Stimulated activated CD4-positive, alpha-beta T cell treated with anti-CD3 and anti-CD28 coated beads, Interleukin-4, amount 100 ng/mL, for 4 hours (primary cell): ENCODE measurements around the gene ARID3C.

Experiments
- DNase-seq, 2 experiments: peaks; one replicate each; pipeline ENCODE4 v3.0.0-alpha.2; 2020

The ARID3C gene

DNA sequence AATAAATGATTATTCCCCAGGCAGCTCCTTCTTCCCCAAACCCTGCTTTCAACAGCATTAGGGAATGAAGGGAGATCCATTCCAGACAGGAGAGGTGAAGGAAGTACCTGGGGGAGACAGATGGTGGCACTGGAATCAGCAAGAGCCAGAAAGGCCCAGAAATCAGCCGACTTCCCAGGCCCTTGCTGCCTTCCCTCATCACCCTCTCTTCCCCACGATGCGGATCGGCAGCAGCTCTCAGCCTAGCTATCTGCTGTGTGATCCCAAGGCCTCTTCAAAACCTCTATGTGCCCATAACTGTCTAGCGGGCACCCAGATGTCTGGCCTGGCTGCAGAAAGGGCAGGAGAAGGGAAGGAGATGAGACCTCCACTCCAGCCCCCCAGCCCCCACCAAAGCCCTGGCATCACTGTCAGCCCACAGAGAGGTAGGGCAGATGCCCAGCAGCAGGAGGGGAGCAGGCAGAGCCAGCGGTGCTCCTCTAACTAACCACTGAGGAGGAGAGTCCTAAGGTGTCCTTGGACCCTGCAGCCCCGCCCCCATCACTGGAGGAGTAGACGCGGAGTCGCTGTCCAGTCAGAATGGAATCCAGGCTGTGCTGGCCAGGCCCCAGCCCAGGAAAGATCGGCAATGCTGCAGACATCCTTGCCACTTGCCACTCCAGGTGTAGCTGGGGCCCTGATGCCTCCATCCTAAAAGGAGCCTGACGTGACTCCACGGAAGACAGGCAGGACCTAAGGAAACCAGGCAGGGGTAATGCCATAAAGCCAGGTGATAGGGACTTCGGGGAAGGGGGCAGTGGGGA lies 52.1 kb downstream of the ARID3C start:
- DNase-seq: no peak

DNA sequence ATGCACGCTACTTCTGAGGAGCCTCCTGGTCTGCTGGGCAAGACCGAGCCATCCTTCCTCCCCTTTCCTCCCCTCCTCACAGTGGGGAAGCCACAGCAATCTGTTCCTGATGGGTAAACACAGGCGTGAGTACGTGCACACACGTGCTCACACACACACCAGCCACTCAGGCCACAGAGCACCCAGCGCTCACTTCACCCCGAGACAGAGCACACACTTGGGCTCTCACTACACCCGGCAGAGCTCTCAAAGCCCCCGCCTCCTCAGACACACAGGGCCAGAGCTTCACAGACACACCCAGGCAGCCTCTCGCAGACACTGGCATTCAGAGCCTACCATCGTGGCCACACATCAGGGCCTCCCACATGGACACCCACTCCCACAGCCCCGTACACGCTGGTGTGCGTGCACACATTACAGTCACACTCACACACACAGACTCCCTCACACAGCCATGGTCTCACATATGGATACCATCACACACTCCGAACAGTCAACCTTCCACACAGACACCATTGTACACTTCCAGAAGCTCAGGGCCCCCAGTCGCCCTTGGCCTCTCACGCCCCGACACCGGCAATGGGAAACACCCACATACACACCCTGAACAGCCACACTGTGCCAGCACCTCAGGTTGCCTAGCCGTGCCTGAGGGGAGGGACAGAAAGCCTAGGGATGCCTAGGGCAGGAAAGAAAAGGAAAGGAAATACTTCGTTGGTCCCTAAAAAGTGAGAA lies 52.8 kb downstream of the ARID3C start:
- no peak for DNase-seq

DNA sequence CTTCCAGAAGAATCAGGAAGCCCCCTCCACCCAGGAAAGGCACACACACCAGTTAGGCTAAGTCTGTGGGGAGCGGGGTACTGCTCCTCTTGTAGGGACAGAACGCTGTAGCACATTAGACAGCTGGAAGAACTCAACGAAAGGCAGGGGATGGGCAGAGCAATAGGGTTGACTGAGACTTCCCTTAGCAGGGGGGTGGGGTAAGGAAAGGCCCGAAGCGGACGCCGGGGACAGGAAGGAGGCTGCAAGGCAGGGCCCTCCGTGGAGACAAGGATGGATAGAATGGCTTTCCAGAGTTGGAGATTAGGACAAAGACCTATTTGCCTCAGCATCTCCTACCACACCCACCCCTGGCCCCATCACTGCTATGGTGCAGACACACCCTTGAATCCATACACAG lies 53.6 kb downstream of the ARID3C start:
- DNase-seq: no peak

DNA sequence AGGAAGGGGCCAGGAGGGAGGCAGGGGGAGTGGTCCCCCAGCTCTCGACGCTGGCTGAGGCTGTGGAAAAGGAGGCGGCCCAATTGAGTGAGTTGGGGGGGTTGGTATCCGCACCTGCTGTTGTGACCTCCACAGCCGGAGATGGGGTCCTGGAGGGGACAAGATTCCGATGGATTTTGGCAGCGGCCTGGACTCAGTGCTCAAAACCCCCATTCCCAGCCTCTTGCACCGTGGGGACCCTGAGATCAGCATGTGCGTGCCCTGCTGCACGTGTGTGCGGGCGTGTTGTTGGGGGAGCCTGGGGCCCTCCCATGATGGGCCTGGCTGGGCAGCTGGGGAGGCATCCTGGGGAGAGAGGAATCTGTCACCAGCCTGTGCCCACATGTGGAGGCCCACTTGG lies 54.3 kb downstream of the ARID3C start:
- DNase-seq: no peak

DNA sequence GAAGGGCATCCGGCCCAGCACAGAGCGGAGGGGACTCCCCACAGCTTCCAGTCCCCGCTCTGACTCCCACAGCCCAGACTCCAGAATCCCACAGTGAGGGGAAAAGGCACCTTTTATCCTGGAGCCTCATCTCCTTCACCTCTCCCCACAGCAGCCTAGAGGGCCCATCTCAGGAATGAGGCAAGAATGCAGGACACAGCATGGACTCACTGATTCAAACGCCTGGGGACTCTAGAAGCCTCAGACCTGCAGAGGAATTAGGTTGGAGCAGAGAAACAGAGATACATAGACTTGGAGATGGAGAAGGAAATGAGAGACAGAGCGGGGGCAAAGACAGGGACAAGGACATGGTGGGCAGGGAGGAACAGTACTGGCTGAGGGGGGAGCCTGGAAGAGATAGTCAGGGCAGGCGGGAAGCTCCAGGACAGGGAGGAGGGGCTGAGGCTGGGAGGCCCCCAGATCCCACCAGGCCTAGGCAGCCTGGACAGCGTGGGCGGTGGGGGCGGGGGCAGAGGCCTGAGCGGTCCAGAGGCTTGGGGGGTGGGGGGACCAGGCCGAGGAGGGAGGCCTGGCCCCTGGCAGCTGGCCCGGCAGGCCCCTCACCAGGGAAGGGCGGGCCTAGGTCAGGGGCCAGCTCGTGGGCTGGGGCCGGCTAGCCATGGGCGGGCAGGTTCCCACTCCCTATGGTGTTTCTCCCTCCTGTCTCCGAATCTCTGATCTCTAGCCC lies 55.1 kb downstream of the ARID3C start:
- DNase-seq: no peak

DNA sequence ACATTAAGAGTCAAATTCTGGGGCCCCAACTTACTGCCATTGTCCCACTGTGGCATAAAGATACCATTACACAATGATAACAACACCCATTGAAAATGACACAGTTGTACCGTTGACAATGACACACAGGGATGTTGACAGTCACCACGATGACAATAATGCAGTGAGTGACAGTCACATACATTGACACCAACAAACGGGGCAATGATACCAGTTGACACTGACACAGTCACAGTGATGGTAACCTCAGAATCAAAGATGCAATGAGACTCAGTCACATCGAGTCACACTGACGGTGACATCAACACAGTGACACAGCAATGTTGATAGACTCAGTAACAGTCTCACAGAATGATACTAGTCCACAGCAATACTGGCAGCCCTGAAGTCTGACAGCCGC lies 56.2 kb downstream of the ARID3C start:
- DNase-seq: no peak

DNA sequence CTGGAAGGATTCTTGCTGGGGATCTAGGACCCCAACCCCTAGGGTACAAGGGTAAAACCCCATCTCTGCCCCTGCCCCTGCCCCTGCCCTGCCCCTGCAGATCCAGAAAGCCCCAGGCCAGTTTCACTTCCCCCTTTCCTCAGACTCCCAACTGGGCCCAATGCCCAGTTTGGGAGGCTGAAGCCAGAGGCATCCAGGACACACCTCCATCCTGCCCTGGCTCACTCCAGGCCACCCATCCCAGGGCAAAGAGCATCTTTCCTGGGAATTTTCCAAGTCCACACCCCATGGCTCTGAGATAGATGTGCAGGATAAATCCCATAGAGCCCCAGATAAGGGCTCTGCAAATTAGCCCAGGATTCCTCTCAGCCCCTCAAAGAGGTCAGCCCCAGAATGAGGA lies 56.8 kb downstream of the ARID3C start:
- DNase-seq: no peak

DNA sequence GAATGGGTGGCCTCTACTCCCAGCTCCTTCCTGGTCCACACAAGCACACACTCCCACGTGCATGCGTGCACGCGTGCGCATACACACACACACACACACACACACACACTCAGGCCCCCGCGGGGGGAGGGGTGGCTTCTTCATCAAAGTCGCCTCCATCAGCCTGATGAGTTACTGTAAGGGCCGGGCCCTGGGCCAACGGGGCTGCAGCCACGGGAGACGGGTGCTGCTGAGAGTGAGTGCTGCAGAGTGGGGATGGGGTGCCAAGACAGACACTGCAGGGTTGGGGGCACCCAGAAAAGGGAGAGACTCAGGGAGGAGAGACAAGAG lies 57.4 kb downstream of the ARID3C start:
- DNase-seq: no peak
